Measurements from ENCODE around the gene TGFB3.

TGFB3 gene

DNA sequence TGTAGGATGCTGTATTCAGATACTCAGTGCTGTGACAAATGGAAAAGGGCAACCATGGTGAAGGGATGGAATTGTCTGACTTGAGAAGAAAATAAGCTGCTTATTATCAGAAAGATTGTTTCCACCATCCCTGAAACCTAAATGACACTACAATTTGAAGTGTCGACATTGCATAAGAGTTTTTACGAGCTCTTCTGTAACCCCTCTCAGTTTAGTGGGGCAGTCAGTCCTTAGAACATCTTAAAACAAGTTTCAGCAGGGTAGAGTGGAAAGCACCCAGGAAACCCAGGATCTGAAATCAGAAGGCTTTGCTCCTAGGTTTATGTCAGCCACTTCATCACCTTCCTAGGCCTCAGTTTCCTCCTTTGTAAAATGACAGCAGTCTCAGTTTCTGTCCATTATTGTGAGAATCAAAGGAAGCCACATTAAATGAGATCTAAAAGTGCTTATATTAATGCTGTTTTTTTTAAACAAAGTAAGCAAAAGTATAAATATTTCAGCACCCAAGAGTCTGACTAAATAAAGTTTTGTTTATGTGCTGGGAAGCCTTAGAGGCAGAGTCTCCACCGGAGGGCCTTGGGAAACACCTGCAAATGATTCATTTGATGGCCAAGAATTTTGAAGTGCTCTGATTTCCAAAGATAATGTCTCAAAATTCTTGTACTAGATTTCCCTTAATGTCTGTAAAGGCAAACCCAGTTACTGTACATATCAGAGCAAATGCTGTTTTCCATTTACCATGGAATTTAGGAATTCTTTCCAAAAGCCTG lies 5.6 kb upstream of the TGFB3 start:
- no peak for DNase-seq (ENCODE audit: low spot score)

GRCh38 chr14:75986439-75986765 lies 4.6 kb upstream of the TGFB3 start:
- DNase-seq (ENCODE audit: low spot score): no peak

GRCh38 chr14:75985618-75986438 lies 4.0 kb upstream of the TGFB3 start, which contains the start of gene IFT43:
Gene IFT43 (plus strand): TSS chr14:75985763. CDS start chr14:75985787, 24 bp downstream.
- DNase-seq (ENCODE audit: low spot score): peak; percentile 90

GRCh38 chr14:75984674-75985073 lies 2.9 kb upstream of the TGFB3 start:
- DNase-seq (ENCODE audit: low spot score): no peak

DNA sequence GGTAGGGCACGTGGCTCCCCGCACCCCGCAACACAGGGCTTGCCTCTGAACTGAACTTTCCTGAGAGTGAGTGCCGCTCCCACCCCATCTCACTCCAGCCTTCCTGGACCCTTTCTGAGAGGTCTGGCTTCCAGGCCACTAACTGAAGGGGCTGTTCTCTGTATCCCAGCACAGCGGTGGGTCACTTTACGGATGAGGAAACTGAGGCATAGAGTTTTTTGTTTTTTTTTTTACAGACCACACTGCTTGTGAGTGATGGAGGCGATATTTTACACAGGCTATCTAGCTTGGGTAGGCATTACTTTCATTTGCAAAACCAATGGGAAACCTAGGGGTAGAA lies 1.2 kb upstream of the TGFB3 start:
- DNase-seq (ENCODE audit: low spot score): no peak

DNA sequence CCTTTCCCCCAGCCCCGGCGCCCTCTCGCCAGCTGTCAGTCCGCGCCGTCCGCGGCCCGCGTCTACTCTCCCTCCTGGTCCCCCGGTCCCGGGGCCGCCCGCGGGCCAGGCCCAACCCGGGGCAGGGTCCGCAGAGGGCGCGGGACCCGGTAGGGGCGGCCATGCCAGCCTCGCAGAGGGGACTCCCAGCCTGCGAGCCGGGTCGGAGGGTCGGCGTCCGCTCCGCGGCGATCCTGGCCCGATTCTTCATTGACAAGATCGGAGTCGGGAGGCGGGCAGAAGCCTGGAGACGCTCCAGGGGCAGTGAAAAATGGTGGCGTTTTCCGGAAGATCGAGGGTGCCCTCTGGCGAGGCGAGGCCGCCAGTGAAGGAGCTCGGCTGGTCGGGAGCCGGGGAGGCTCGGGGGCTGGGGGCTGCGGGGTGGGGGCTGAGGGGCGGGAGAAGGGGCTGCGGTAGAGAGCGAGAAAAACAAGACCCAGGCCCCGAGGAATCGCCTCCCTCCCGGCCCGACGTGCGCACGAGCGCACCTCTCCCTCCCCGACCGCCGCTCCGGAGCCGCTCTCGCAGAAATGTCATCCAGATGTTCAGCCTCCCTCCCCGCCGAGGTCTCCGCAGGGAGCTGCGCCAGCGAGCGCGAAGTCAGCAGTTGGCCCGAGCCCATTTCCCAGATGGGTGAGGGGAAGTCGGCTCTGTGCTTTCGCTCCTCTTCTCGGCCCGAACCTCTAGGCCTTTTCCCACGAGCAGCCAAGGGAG lies 647 bp upstream of the TGFB3 start:
- DNase-seq (ENCODE audit: low spot score): peak; percentile 94

GRCh38 chr14:75980856-75981255 lies 939 bp downstream of the TGFB3 start:
- DNase-seq (ENCODE audit: low spot score): no peak

DNA sequence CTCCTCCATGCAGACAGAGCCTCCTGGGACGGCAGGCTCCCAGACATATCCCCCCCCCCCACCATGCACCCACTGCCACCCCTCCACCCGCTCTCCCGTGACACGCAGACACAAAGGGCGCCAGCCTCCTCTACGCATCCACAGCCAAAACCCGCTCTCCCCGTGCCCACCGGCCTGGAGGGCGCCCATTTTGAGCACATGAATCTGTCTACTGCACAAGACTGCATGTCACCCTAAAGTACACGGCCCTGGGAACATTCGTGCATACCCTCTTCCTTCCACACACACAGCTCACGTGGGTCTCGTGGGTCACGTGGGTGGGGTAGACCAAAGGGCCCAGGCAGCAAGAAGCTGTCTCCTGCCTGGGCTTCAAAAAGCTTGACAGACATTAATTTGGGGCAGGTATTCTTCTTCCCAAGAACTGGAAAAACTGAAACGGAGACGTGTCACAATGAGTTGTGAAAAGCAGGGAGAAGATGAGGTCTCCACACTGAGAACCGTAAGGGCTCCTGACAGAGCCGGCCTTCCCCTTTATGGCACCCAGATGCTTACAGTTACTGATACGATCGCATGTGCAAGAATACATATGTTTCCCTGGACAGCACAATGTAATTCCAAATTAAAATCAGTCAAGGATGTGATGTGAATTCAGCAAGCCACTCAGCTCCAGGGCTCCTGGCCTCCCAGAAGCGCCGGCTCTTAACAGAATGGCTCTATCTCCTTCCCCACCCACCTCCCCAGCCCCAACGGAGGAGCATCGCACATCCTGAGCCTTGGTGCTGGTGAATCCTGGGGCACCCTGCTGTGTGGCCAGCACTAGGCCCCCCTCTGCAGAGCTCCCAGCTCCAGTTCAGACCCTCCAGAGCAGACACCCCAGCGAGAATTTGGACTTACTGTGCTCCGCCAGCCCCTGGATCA lies 1.9 kb downstream of the TGFB3 start:
- DNase-seq (ENCODE audit: low spot score): no peak

GRCh38 chr14:75979071-75979571 lies 2.7 kb downstream of the TGFB3 start:
- peak; percentile 60 for DNase-seq (ENCODE audit: low spot score)

DNA sequence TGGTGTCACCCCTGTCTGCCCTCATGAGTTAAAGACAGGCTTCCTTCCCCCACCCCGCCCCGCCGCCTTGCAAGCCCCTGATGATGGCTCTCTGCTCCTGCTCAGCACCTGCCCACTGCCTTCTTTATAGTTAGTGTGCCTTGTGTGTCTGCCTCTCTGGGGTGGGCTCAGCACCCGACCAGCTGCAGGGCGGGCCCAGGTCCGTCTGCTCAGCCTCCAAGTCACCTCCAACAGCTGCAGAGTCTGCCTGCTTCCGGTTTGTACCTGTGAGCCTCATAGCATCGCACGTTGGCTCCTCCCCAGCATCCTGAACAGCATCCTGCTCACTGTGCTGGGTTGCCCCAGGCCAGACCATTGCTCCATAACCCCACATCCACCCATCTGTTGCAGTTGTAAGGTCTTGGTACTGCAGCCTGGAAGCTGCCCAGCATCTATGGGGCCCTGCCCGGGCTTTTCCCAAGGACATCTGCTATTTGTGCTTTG lies 3.5 kb downstream of the TGFB3 start:
- no peak for DNase-seq (ENCODE audit: low spot score)

- DNase-seq (ENCODE audit: low spot score): no peak
Measured at GRCh38 chr14:75977582-75977943, 4.2 kb downstream of the TGFB3 start.

DNA sequence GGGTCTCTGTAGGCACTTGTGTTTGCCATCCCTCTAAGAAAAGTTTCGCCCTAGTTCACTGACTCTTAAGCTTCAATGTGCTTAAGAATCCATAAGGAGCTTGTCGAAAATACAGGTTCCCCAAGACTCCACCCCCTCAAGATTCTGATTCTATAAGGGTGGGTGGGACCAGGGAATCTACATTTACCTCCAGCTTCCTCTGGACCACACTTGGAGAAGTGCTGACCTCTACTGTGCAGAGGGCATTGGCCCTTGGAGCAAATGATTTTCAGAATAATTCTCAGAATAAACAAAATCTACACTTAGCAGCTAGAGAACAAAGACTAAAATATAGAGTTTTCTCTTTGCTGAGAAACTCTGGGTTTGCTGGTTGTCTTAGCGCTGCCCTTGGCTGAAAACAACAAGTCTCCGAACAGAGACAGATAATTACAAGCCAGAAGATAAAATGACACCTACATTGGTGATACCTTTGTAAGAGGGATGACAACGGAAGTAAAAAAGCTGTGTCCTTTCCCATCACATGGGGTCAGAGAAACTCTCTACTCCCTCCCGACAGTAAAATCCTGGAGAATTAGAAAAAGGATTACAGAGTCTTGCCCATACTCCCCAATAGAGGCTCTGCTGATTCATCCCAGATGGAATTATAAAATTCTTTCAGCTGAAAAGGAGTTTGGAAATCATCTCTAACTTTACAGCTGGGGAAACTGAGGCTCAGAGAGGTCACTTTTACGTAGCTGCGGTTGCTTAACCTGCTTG lies 4.8 kb downstream of the TGFB3 start:
- no peak for DNase-seq (ENCODE audit: low spot score)

DNA sequence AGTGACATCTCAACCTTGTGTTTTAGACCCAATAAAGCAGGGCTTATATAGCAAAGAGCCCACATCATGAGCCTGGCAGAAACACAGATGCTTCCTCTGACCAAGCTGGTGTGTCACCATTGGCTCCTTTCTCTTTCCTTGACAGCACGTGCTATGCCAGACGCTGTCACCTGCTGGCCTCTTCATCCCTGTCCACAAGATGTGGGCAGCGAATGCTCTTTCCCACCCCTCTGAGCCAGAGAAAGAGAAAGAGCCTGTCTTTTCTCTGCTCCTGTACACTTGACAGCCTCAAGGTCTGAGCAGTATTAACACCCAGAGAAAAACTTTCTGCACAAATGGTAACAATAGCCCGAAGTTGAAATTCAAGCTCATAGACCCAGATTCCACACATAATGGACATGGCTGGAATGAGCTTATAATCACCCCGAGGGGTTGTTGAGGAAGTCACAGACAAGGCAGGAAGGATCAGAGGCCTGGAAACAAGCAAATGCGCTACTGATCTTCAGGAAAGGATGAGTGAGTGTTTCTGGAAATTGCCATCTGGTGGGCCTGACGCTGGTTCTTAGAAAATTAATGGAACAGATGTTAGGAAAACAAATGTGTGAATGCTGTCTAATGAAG lies 8.9 kb downstream of the TGFB3 start:
- no peak for DNase-seq (ENCODE audit: low spot score)

DNA sequence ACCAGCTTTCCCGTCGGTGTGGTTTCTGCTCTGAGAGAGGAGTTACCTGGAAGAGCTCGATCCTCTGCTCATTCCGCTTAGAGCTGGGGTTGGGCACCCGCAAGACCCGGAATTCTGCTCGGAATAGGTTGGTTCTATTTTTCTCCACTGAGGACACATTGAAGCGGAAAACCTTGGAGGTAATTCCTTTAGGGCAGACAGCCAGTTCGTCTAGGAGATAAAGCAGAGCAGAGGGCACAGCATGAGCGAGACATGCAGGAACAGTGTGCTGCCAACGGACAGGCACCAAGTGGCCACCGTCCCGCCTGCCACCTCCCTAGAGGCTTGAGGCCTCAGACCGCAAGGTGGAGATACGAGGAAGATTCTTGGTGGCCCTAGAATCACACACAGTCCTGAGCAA lies 10.3 kb downstream of the TGFB3 start:
- DNase-seq (ENCODE audit: low spot score): no peak

- no peak for DNase-seq (ENCODE audit: low spot score)
Measured at GRCh38 chr14:75970989-75971388, 10.8 kb downstream of the TGFB3 start.

DNA sequence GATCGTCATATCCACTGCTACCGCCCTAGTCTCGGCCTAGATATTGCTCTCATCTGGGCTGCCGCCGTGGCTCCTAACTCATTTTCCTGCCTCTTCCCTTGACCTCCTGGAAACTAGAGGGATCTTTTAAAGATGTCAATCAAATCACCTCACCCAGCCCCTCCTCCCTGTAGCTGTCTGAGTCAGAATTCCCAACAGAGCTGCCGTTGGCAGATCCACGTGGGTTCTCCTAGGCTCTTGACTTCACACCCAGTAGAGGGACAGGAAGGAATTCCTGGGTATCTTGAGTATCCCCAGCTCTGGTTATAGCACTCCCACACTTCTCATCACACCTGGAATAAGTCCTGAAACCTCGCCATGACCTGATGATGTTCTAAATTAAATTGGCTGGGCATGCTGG lies 11.9 kb downstream of the TGFB3 start:
- DNase-seq (ENCODE audit: low spot score): no peak

GRCh38 chr14:75969126-75969525 lies 12.7 kb downstream of the TGFB3 start:
- DNase-seq (ENCODE audit: low spot score): no peak

GRCh38 chr14:75968456-75968855 lies 13.3 kb downstream of the TGFB3 start:
- no peak for DNase-seq (ENCODE audit: low spot score)

DNA sequence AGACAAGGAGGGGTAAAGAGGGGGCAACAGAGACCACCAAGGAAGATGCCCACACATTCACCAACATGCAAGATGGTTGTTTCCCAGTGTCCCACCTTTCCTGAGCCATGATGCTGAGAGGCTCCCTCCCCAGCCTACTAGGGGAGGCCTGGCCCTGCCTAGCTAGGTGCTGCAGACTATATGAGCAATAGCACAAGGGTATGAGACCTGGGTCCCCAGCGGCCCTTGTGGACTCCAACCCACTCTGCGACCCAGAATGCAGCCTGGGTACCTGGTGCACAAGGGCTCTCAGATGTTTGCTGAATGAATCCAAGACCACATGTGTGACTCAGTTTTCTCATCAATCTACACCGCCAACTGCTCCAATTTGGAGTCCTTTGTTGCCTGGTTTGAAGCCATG lies 13.9 kb downstream of the TGFB3 start:
- no peak for DNase-seq (ENCODE audit: low spot score)

- no peak for DNase-seq (ENCODE audit: low spot score)
Measured at GRCh38 chr14:75961662-75962061, 20.1 kb downstream of the TGFB3 start.

All from ecto neural progenitor cell (in vitro differentiated cells).